ENCODE measurements around the gene REXO1. TPM values are rescaled to one million over a fixed set of nuclear protein-coding genes. Genes with fewer than 3 reads are reported as not detected.

Gene REXO1
- total RNA-seq, 4 donors from 2014 or later = 36.0 to 95.0 (median 56.3) TPM

- Histone ChIP-seq H3K27me3 (no peaks in the 10 kb centered on the region), H3K9me3 (no peaks in the 10 kb centered on the region), H3K27ac (peak overlapping the region in 2 of 4 donors; percentile 95 to 96), H3K36me3 (no peaks in the 10 kb centered on the region), H3K4me3 (no peak overlapping the region), H3K4me1 (peaks cover 36 to 64% (median 58%) of the 10 kb centered on the region in 4 donors)
- WGBS, 2 donors (ENCODE audit: low coverage in 1 of 2) = 49% methylated on average over 59 of the region's 66 CpGs; no CpG with 5 or more reads in 1 of the 2 donors
- intact Hi-C loops (cut with DNase I; ENCODE audit: low total_unique reads) = no loop called here
- TF ChIP-seq POLR2AphosphoS5 (IDR thresholded peaks at IDR 0.05) (no peak), POLR2A (IDR thresholded peaks at IDR 0.05) (no peak), CTCF (IDR thresholded peaks at IDR 0.05) (no peak), EP300 (IDR thresholded peaks at IDR 0.05; ENCODE audit: low read depth) (no peak)
- in situ Hi-C loops (cut with MboI; ENCODE audit: low pct_ligation_motif_present in 1 of 4, low pct_unique_long_range_greater_than_20kb in 1 of 4, low sequenced_read_pairs in 3 of 4) = no loop called here
- DNase-seq = no peak
Observed at GRCh38 chr19:1851654-1852580, 3.6 kb upstream of the REXO1 start.

- TF ChIP-seq POLR2A (IDR thresholded peaks at IDR 0.05) (no peak), CTCF (IDR thresholded peaks at IDR 0.05) (peak in 1 of 5 experiments; percentile 16)
- no peak for DNase-seq
- H3K36me3 ChIP-seq = no peaks in the 10 kb centered on the region
- H3K4me3 ChIP-seq = no peak overlapping the region
- WGBS, 2 donors (ENCODE audit: low coverage in 1 of 2) = 78 to 100% methylated on average over 3 to 31 of the region's 31 CpGs
- peaks cover 39 to 66% (median 61%) of the 10 kb centered on the region in 4 donors for H3K4me1 ChIP-seq
- H3K27me3 ChIP-seq = no peaks in the 10 kb centered on the region
- in situ Hi-C loops (cut with MboI; ENCODE audit: low pct_ligation_motif_present in 1 of 4, low pct_unique_long_range_greater_than_20kb in 1 of 4, low sequenced_read_pairs in 3 of 4) = no loop called here
- no peaks in the 10 kb centered on the region for H3K9me3 ChIP-seq
- intact Hi-C loops (cut with DNase I; ENCODE audit: low total_unique reads) = no loop called here
- H3K27ac ChIP-seq = no peak overlapping the region
Observed at GRCh38 chr19:1850809-1851653, 2.7 kb upstream of the REXO1 start.

DNA sequence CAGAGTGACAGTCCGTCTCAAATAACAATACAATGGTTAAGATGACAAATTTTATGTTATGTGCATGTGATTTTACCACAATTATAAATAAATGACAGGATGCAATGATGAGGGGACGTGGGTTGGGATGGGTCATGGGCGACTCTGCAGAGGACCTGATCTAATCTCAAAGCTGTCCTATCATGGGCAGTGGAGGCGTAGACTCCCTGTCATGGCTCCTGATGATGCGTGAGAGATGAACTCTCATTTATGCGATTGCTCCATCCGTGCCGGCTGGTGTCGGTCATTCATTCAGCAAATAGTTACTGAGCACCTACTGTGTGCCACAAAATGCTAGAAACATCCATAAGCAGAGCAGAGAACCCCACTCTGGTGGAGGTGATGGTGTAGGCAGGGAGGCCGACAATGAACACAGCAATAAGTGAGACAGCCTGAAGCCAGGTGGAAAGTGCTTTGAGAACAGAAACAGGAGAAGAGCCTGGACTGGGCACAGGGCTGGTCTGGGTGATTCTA lies 1.7 kb upstream of the REXO1 start:
- DNase-seq = no peak
- H3K27ac ChIP-seq = no peak overlapping the region
- no peaks in the 10 kb centered on the region for H3K9me3 ChIP-seq
- peaks cover 32 to 67% (median 62%) of the 10 kb centered on the region in 4 donors for H3K4me1 ChIP-seq
- no peak overlapping the region for H3K4me3 ChIP-seq
- H3K27me3 ChIP-seq = no peaks in the 10 kb centered on the region
- intact Hi-C loops (cut with DNase I; ENCODE audit: low total_unique reads) (no loop called here), in situ Hi-C loops (cut with MboI; ENCODE audit: low pct_ligation_motif_present in 1 of 4, low pct_unique_long_range_greater_than_20kb in 1 of 4, low sequenced_read_pairs in 3 of 4) (no loop called here)
- TF ChIP-seq CTCF (IDR thresholded peaks at IDR 0.05) = no peak
- no peak for TF ChIP-seq EP300 (IDR thresholded peaks at IDR 0.05; ENCODE audit: low read depth)
- TF ChIP-seq POLR2A (IDR thresholded peaks at IDR 0.05) = no peak
- TF ChIP-seq POLR2AphosphoS5 (IDR thresholded peaks at IDR 0.05) = no peak
- no peaks in the 10 kb centered on the region for H3K36me3 ChIP-seq
- WGBS, 2 donors (ENCODE audit: low coverage in 1 of 2) = 80 to 94% methylated on average over 7 to 10 of the region's 10 CpGs

DNA sequence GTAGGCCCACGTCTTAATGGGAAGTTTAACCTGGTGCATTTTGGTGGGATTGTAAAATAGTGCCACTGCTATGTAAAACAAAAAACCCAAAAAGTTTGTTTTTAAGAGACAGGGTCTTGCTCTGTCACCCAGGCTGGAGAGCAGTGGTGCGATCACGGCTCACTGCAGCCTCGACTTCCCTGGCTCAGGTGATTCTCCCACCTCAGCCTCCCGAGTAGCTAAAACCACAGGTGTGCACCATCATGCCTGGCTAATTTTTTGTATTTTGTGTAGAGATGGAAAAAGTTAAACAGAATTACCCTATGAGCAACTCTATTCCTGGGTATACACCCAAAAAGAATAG lies 820 bp upstream of the REXO1 start:
- WGBS, 2 donors (ENCODE audit: low coverage in 1 of 2) = 52% methylated on average over 5 of the region's 5 CpGs; no CpG with 5 or more reads in 1 of the 2 donors
- Histone ChIP-seq H3K4me1 (peaks cover 31 to 67% (median 62%) of the 10 kb centered on the region in 4 donors), H3K27me3 (no peaks in the 10 kb centered on the region), H3K27ac (peak overlapping the region; percentile 94 to 99 (median 97)), H3K4me3 (no peak overlapping the region), H3K9me3 (no peaks in the 10 kb centered on the region), H3K36me3 (no peaks in the 10 kb centered on the region)
- in situ Hi-C loops (cut with MboI; ENCODE audit: low pct_ligation_motif_present in 1 of 4, low pct_unique_long_range_greater_than_20kb in 1 of 4, low sequenced_read_pairs in 3 of 4) (no loop called here), intact Hi-C loops (cut with DNase I; ENCODE audit: low total_unique reads) (no loop called here)
- no peak for DNase-seq
- TF ChIP-seq POLR2AphosphoS5 (IDR thresholded peaks at IDR 0.05) (no peak), EP300 (IDR thresholded peaks at IDR 0.05; ENCODE audit: low read depth) (no peak), POLR2A (IDR thresholded peaks at IDR 0.05) (no peak), CTCF (IDR thresholded peaks at IDR 0.05) (no peak)

Measured in transverse colon (tissue), 4 donors.